ENCODE measurements around the gene KCNH3.

The KCNH3 gene

DNA sequence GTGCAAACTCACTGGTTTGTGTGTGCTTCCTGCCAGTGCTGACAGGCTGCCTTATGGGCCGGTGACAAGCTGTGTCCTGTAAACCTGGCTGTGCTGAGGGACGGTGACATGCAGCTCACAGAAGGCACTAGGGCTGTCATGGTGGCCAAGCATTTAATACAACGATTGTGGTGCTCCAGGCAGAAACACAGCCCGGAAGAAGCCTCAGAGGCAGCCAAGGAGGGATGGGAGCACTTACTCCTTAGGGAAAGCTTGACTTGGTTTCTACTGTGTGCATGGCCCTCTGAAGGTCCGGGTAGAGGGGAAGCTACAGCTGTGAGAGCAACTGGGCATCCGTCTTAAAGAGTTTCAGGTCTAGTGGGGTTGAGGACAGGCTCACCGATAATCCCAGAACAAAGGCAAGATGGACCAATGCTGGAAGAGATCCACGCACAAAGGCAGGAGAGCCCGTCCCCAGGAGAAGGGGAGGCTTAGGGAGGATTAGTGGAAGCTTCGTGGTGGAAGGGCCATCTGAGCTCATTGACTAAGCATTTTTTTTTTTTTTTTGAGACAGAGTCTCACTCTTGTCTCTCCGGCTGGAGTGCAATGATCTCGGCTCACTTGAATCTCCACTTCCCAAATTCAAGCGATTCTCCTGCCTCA is 39.8 kb downstream of the KCNH3 start:
- H2AFZ ChIP-seq = no peak overlapping the region
- peaks cover 5% of the 10 kb centered on the region for H3K4me1 ChIP-seq
- H3K79me2 ChIP-seq = peaks cover 11% of the 10 kb centered on the region
- no peaks in the 10 kb centered on the region for H3K27me3 ChIP-seq (ENCODE audit: control insufficient read depth, insufficient read depth, low read length)
- H3K4me3 ChIP-seq (ENCODE audit: low read depth, low read length) = no peak overlapping the region
- no peaks in the 10 kb centered on the region for H3K9me3 ChIP-seq (ENCODE audit: control insufficient read depth, low read length)
- H3K36me3 ChIP-seq (ENCODE audit: control insufficient read depth, insufficient read depth, low read length) = no peaks in the 10 kb centered on the region
- TF ChIP-seq, protein P1, sequence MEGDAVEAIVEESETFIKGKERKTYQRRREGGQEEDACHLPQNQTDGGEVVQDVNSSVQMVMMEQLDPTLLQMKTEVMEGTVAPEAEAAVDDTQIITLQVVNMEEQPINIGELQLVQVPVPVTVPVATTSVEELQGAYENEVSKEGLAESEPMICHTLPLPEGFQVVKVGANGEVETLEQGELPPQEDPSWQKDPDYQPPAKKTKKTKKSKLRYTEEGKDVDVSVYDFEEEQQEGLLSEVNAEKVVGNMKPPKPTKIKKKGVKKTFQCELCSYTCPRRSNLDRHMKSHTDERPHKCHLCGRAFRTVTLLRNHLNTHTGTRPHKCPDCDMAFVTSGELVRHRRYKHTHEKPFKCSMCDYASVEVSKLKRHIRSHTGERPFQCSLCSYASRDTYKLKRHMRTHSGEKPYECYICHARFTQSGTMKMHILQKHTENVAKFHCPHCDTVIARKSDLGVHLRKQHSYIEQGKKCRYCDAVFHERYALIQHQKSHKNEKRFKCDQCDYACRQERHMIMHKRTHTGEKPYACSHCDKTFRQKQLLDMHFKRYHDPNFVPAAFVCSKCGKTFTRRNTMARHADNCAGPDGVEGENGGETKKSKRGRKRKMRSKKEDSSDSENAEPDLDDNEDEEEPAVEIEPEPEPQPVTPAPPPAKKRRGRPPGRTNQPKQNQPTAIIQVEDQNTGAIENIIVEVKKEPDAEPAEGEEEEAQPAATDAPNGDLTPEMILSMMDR (IDR thresholded peaks at IDR 0.05) = no peak
- H3K4me2 ChIP-seq (ENCODE audit: low read length) = no peak overlapping the region
- no peak overlapping the region for H3K27ac ChIP-seq
- no peak overlapping the region for H3K9ac ChIP-seq

DNA sequence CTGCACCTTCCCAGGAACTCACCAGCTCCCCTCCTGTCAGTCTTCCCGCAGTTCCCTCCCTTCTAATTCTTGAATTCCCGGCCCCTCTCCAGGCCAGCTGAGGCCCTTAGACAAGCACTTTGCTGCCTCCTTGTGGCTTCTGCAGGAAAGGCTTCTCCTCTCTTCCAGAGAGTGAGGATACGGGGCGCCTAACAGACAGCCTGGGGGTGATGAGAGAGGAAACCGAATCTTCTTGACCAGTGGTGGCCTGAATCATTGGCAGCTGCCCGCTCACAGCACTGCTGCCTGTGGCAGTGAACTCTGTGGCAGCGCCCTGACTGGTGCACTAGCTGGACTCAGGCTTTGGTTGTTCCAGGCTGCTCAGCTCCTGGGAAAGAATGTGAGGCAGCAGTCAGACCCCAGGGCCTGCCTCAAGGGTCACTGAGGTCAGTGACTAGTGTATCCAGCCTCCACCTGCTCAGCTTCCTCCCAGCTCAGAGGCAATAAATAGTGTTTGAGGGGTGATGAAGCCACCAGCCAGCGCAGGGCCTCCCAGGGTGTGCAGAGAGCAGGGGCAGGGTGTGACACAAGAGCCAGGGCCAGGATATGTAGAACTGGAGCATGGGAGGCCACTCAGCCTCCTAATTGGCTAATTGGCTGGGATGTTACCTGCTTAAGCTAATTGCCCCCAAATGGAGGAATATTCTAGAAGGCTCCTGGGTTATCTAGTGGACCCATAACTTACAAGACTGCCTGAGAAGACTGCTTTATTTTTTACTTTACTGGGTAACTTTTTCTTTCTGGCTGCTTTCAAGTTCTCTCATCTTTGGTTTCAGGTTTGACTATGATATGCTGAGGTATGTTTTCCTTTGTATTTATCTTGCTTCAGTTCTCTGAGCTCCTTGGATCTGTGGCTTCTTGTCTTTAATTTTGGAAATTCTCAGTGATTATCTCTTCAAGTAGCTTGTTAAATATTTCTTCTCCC is 42.0 kb downstream of the KCNH3 start:
- H3K4me2 ChIP-seq (ENCODE audit: low read length) = no peak overlapping the region
- TF ChIP-seq, protein P1 (IDR thresholded peaks at IDR 0.05) = peak; percentile 91
- peaks cover 5% of the 10 kb centered on the region for H3K4me1 ChIP-seq
- H3K27me3 ChIP-seq (ENCODE audit: control insufficient read depth, insufficient read depth, low read length) = no peaks in the 10 kb centered on the region
- no peaks in the 10 kb centered on the region for H3K9me3 ChIP-seq (ENCODE audit: control insufficient read depth, low read length)
- peaks cover 14% of the 10 kb centered on the region for H3K79me2 ChIP-seq
- H3K9ac ChIP-seq = no peak overlapping the region
- no peaks in the 10 kb centered on the region for H3K36me3 ChIP-seq (ENCODE audit: control insufficient read depth, insufficient read depth, low read length)
- no peak overlapping the region for H3K4me3 ChIP-seq (ENCODE audit: low read depth, low read length)
- H2AFZ ChIP-seq = no peak overlapping the region
- H3K27ac ChIP-seq = no peak overlapping the region

DNA sequence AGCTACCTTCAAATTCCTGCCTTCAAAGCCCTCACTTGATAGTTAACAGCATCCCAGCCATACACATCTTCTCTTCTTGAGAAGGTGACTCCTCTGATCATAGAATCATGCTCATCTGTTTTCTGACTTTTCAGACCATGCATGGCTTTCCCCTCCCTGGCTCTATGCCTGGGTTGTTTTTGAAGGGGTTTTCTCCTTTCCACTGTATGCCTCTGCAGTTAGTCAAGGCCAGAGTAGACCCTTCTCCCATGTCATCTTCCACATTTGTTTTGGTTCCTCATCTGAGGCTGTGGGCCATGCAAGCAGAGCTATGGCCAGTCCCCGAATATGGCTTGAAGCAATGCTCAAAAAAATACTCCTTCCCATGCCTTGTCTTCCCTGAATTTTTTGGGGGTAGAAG is 43.4 kb downstream of the KCNH3 start:
- Histone ChIP-seq H3K9me3 (ENCODE audit: control insufficient read depth, low read length) (no peaks in the 10 kb centered on the region), H3K9ac (no peak overlapping the region), H3K79me2 (peaks cover 14% of the 10 kb centered on the region), H2AFZ (no peak overlapping the region), H3K4me1 (peaks cover 5% of the 10 kb centered on the region), H3K4me3 (ENCODE audit: low read depth, low read length) (no peak overlapping the region), H3K27me3 (ENCODE audit: control insufficient read depth, insufficient read depth, low read length) (no peaks in the 10 kb centered on the region), H3K4me2 (ENCODE audit: low read length) (no peak overlapping the region), H3K36me3 (ENCODE audit: control insufficient read depth, insufficient read depth, low read length) (no peaks in the 10 kb centered on the region), H3K27ac (no peak overlapping the region)
- TF ChIP-seq, protein P1 (IDR thresholded peaks at IDR 0.05) = no peak

DNA sequence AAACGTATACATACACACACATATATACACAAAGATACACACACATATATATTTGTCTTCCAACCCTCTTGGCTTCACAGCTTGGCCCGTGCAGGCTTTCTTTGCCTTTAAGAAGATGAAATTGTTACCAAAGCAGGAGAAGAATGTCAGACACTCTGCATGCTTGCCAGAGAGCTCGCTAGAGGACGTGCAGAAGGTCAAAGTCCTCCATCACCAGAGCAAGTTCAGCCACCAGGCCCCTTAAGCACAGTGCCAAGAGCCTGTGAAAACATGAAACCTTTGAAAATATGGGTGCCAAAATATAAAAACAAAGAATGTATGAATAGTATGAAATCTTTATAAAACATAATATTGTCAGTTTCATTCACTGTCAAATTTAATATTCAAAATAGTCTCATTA is 44.0 kb downstream of the KCNH3 start:
- Histone ChIP-seq H3K27ac (no peak overlapping the region), H3K36me3 (ENCODE audit: control insufficient read depth, insufficient read depth, low read length) (no peaks in the 10 kb centered on the region), H3K4me1 (peaks cover 5% of the 10 kb centered on the region), H3K9me3 (ENCODE audit: control insufficient read depth, low read length) (no peaks in the 10 kb centered on the region), H3K4me3 (ENCODE audit: low read depth, low read length) (no peak overlapping the region), H3K79me2 (peaks cover 14% of the 10 kb centered on the region), H2AFZ (no peak overlapping the region), H3K27me3 (ENCODE audit: control insufficient read depth, insufficient read depth, low read length) (no peaks in the 10 kb centered on the region), H3K9ac (no peak overlapping the region), H3K4me2 (ENCODE audit: low read length) (no peak overlapping the region)
- TF ChIP-seq, protein P1 (IDR thresholded peaks at IDR 0.05) = no peak

Measured in parathyroid adenoma (tissue), 2 donors.